Endothelial cell (in vitro differentiated cells): ENCODE data around the gene MORC3. TPM values are rescaled to one million over a fixed set of nuclear protein-coding genes. Genes with fewer than 3 reads are reported as not detected.
"Not testable (repeated sequence)": the region's sequence is repeated elsewhere in the genome, so short reads cannot be mapped to it uniquely, and the experiment has no call there.

Source experiments
- DNase-seq: peaks from one replicate; pipeline ENCODE4 v3.0.0; 2021; ENCODE audit warnings: low spot score
- H3K27ac Mint-ChIP-seq: one replicate; pipeline ENCODE4 v1.8.0; 2021; ENCODE audit warnings: mixed read lengths, inconsistent platforms; ENCODE audit not compliant: unreplicated experiment
- H3K27me3 Mint-ChIP-seq: one replicate; pipeline ENCODE4 v1.8.0; 2021; ENCODE audit warnings: mild to moderate bottlenecking, moderate library complexity, mixed read lengths, inconsistent platforms; ENCODE audit not compliant: unreplicated experiment
- H3K36me3 Mint-ChIP-seq: one replicate; pipeline ENCODE4 v1.8.0; 2021; ENCODE audit warnings: mild to moderate bottlenecking, low read depth, mixed read lengths, inconsistent platforms; ENCODE audit not compliant: unreplicated experiment
- H3K4me1 Mint-ChIP-seq: one replicate; pipeline ENCODE4 v1.8.0; 2021; ENCODE audit warnings: mild to moderate bottlenecking, mixed read lengths, inconsistent platforms; ENCODE audit not compliant: unreplicated experiment
- H3K4me3 Mint-ChIP-seq: one replicate; pipeline ENCODE4 v1.8.0; 2021; ENCODE audit warnings: mild to moderate bottlenecking, mixed read lengths, inconsistent platforms; ENCODE audit not compliant: unreplicated experiment
- H3K9me3 Mint-ChIP-seq: one replicate; pipeline ENCODE4 v1.8.0; 2021; ENCODE audit warnings: mixed read lengths, inconsistent platforms; ENCODE audit not compliant: unreplicated experiment
- total RNA-seq: library from RNA; stranded (reverse); fragmentation: NEBNext Ultra II Directional; extraction: Animal tissue kit (Norgen Biotek cat#: 25700); gene quantifications from one replicate; pipeline ENCODE4 v1.2.1, GENCODE V29; 2021; ENCODE audit not compliant: unreplicated experiment
- TF ChIP-seq, protein P1 (sequence below): fragments of 200-600 bp; sonication (generic); IDR thresholded peaks from one replicate; pipeline ENCODE4 v1.5.0; 2021; ENCODE audit warnings: antibody characterized with exemption; ENCODE audit not compliant: unreplicated experiment

The MORC3 gene
- total RNA-seq, 1 donor from 2014 or later = 43.0 TPM

DNA sequence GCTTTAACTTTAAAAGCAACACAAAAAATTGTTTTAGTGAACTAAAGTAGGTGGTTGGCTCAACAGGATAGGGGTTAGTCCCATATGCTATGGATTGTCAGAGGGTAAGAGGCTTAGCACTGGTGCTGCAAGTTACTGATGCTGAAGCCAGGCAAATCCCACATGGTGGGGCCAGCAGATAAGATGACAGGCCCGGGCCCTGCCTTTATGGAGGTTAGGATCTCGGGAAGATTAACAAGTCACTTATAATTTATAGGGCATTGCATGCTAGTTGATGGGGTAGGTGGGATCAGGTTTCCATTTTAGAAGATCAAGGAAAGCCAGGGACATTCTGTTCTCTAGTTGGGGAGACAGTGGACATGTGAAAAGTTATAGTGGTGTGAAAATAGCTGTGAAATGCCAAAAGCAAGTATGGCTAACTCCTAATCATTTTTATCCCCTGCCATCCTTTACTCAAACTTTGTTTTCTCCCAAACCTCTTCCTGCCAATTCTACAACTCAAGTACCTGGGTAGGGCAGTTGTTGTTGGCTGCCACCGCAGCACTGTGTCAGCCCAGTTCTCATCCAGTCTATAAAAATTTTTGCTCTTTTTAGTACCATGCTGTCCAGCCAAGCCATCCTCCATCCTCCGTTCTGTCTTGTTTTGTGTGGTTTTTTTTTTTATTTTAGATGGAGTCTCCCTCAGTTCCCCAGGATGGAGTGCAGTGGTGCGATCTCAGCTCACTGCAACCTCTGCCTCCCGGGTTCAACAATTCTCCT, 75.5 kb downstream of the MORC3 start:
- Mint-ChIP-seq H3K27me3 (peaks cover 1% of the 10 kb centered on the region), H3K4me1 (no peaks in the 10 kb centered on the region), H3K9me3 (peaks cover 6% of the 10 kb centered on the region), H3K4me3 (no peak overlapping the region), H3K36me3 (peaks cover 11% of the 10 kb centered on the region), H3K27ac (no peak overlapping the region)
- TF ChIP-seq, protein P1, sequence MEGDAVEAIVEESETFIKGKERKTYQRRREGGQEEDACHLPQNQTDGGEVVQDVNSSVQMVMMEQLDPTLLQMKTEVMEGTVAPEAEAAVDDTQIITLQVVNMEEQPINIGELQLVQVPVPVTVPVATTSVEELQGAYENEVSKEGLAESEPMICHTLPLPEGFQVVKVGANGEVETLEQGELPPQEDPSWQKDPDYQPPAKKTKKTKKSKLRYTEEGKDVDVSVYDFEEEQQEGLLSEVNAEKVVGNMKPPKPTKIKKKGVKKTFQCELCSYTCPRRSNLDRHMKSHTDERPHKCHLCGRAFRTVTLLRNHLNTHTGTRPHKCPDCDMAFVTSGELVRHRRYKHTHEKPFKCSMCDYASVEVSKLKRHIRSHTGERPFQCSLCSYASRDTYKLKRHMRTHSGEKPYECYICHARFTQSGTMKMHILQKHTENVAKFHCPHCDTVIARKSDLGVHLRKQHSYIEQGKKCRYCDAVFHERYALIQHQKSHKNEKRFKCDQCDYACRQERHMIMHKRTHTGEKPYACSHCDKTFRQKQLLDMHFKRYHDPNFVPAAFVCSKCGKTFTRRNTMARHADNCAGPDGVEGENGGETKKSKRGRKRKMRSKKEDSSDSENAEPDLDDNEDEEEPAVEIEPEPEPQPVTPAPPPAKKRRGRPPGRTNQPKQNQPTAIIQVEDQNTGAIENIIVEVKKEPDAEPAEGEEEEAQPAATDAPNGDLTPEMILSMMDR = no peak
- no peak for DNase-seq

DNA sequence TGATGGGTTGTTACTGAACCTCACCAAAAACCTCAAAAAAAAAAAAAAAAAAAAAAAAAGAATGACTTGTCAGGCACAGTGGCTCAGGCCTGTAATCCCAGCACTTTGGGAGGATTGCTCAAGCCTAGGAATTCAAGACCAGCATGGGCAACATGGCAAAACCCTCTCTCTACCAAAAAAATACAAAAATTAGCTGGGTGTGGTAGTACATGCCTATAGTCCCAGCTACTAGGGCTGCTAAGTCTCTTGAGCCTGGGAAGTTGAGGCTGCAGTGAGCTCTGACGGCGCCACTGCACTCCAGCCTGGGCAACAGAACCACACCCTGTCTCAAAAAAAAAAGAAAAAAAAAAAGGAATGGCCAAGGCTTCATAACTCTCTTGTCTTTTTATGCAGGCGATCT, 76.3 kb downstream of the MORC3 start:
- Mint-ChIP-seq H3K4me1 (no peaks in the 10 kb centered on the region), H3K9me3 (peaks cover 2% of the 10 kb centered on the region)

DNA sequence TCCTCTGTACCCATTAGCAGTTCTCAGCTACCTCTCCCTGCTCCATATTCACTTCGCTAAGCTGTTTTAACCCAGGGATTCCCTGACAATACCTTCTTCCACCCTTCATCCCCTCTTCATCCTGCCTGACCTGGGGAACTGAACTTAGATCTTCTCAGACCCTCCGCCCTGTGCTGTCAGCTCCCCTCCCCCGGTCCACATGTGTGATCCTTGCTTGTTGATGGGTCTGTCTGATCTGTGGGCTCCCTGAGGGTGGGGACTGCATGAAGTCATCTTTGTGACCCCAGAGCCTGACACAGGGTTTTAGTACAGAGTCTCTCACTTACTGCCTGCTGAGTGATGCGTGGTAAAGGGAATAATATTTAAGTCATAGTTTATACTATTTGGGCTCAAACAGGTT, 77.0 kb downstream of the MORC3 start:
- DNase-seq = no peak
- TF ChIP-seq, protein P1 = no peak
- H3K4me3 Mint-ChIP-seq = no peak overlapping the region
- H3K4me1 Mint-ChIP-seq = no peaks in the 10 kb centered on the region
- peaks cover 4% of the 10 kb centered on the region for H3K36me3 Mint-ChIP-seq
- H3K27ac Mint-ChIP-seq = no peak overlapping the region
- no peaks in the 10 kb centered on the region for H3K9me3 Mint-ChIP-seq
- no peaks in the 10 kb centered on the region for H3K27me3 Mint-ChIP-seq

More for the DNA sequence above, 76.3 kb downstream of the MORC3 start:
- Mint-ChIP-seq H3K27ac (no peak overlapping the region), H3K36me3 (peaks cover 8% of the 10 kb centered on the region), H3K4me3 (no peak overlapping the region), H3K27me3 (peaks cover 1% of the 10 kb centered on the region)
- DNase-seq = no peak
- TF ChIP-seq, protein P1 = no peak

DNA sequence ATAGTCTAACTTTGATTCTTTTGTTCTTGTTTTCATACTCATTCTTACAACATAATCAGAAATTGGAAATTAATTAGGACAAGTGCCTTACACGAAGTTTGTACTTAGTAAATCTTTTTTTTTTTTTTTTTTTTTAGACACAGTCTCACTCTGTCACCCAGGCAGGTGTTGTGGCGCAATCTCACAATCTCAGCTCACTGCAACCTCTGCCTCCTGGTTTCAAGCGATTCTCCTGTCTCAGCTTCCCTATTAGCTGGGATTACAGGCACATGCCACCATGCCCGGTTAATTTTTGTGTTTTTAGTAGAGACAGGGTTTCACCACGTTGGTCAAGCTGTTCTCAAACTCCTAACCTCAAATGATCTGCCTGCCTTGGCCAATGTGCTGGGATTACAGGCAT, 77.6 kb downstream of the MORC3 start:
- Mint-ChIP-seq H3K27me3 (no peaks in the 10 kb centered on the region), H3K9me3 (no peaks in the 10 kb centered on the region), H3K4me3 (no peak overlapping the region), H3K36me3 (peaks cover 3% of the 10 kb centered on the region), H3K4me1 (no peaks in the 10 kb centered on the region), H3K27ac (no peak overlapping the region)
- TF ChIP-seq, protein P1 = no peak
- no peak for DNase-seq

DNA sequence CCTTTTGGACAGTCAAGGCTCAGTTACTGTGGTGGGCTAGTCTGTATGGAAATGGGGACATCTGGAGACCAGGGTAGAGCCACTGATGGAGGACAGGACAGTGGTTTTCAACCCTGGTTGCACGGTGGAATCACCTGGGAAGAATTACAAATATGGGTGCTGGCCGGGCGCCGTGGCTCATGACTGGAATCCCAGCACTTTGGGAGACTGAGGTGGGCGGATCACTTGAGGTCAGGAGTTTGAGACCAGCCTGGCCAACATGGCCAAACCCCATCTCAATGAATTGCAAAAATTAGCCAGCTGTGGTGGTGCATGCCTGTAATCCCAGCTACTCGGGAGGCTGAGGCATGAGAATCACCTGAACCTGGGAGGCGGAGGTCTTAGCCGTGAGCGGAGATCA, 79.7 kb downstream of the MORC3 start:
- not testable (repeated sequence) for DNase-seq, H3K36me3 Mint-ChIP-seq, H3K27me3 Mint-ChIP-seq, H3K9me3 Mint-ChIP-seq, H3K4me3 Mint-ChIP-seq, H3K27ac Mint-ChIP-seq, H3K4me1 Mint-ChIP-seq
